ENCODE measurements around the gene TP53INP2. TPM values are rescaled to one million over a fixed set of nuclear protein-coding genes. Genes with fewer than 3 reads are reported as not detected.

TP53INP2 gene
- total and polyA plus RNA-seq, 2 donors (not counting 3 experiments of a cell fraction or from before 2014, with no cell fraction given), result 18.3 to 30.5 TPM

DNA sequence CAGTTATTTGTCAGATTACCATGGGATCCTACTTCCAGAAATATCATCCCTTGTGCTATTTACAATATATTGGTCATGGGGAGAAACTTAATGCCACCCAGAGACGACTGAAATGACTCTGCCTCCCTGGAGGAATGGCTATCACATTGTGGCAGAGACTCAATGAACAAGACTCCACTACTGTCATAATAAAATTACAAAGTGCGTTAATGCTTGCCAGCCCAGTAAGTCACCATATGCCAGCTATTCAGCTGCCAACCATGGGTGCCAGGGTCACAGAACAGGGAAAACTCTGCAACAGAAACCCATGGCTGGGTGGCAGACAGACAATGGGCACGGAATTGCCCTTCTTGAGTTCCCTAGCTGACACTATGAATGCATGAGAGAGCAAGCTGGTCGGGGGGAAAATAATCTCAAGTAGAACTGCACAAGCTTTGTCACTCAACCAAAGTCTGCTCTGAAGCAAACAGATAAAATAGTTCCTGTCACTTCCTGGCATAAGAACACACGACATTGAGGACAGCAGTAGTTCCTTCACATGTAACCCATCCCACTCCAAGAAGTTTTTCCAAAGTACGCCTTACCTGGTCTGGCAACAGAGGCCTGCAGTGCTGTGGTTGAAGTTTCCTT lies 32.1 kb downstream of the TP53INP2 start:
- no peaks in the 10 kb centered on the region for H3K4me1 ChIP-seq (ENCODE audit: control insufficient read depth, extremely low read depth, insufficient read depth, low read length)
- H4K20me1 ChIP-seq (replicated peaks; ENCODE audit: control insufficient read depth, extremely low read depth, insufficient read depth, low read length), result no peaks in the 10 kb centered on the region
- DNase-seq (ENCODE audit: low read depth, low spot score), result no peak
- H3K36me3 ChIP-seq (ENCODE audit: control insufficient read depth in 2 of 2, extremely low read depth in 1 of 2, insufficient read depth in 2 of 2, low read length in 2 of 2), result peaks cover 3 to 4% of the 10 kb centered on the region in 2 experiments
- intact Hi-C loops (cut with micrococcal nuclease), result no loop called here
- no peak overlapping the region for H3K4me2 ChIP-seq (ENCODE audit: insufficient read depth, low read length)
- FAIRE-seq, result no peak
- POLR2A ChIA-PET, result no interaction called here
- H3K9ac ChIP-seq (replicated peaks; ENCODE audit: extremely low read depth, insufficient read depth, low read length), result no peak overlapping the region
- no peak overlapping the region for H3K27ac ChIP-seq (ENCODE audit: insufficient read depth, low read depth, low read length)
- BruUV-seq (replicated peaks), result no TSS peak
- TF ChIP-seq JUN (IDR thresholded peaks at IDR 0.05; ENCODE audit: borderline replicate concordance, insufficient read depth, insufficient read length, low read depth) (no peak), POLR2AphosphoS5 (IDR thresholded peaks at IDR 0.05; ENCODE audit: insufficient read depth, low read depth, low read length) (no peak), EZH2 (IDR thresholded peaks at IDR 0.05; ENCODE audit: borderline replicate concordance, low read depth, low read length, severe bottlenecking) (no peak), GATA2 (IDR thresholded peaks at IDR 0.05; ENCODE audit: insufficient read depth, insufficient read length, low read depth, low read length) (no peak), POLR2A (IDR thresholded peaks at IDR 0.05; ENCODE audit: low read depth, low read length) (no peak), MYC (IDR thresholded peaks at IDR 0.05; ENCODE audit: low read depth, low read length) (no peak), FOS (IDR thresholded peaks at IDR 0.05; ENCODE audit: borderline replicate concordance, insufficient read depth, low read length) (no peak)
- TF ChIP-seq, protein P1, sequence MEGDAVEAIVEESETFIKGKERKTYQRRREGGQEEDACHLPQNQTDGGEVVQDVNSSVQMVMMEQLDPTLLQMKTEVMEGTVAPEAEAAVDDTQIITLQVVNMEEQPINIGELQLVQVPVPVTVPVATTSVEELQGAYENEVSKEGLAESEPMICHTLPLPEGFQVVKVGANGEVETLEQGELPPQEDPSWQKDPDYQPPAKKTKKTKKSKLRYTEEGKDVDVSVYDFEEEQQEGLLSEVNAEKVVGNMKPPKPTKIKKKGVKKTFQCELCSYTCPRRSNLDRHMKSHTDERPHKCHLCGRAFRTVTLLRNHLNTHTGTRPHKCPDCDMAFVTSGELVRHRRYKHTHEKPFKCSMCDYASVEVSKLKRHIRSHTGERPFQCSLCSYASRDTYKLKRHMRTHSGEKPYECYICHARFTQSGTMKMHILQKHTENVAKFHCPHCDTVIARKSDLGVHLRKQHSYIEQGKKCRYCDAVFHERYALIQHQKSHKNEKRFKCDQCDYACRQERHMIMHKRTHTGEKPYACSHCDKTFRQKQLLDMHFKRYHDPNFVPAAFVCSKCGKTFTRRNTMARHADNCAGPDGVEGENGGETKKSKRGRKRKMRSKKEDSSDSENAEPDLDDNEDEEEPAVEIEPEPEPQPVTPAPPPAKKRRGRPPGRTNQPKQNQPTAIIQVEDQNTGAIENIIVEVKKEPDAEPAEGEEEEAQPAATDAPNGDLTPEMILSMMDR (IDR thresholded peaks at IDR 0.05; ENCODE audit: extremely low read depth in 1 of 2, insufficient read depth in 1 of 2, low read depth in 1 of 2, low read length in 2 of 2), result no peak
- TF ChIP-seq, protein P2, sequence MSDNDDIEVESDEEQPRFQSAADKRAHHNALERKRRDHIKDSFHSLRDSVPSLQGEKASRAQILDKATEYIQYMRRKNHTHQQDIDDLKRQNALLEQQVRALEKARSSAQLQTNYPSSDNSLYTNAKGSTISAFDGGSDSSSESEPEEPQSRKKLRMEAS (IDR thresholded peaks at IDR 0.05; ENCODE audit: insufficient read depth, insufficient read length), result no peak
- no peaks in the 10 kb centered on the region for H3K9me3 ChIP-seq (replicated peaks; ENCODE audit: control insufficient read depth, insufficient read depth, low read length)
- dilution Hi-C loops (cut with MboI; ENCODE audit: extremely low pct_ligation_motif_present, low sequenced_read_pairs), result no loop called here
- H3K9me1 ChIP-seq (replicated peaks; ENCODE audit: control insufficient read depth, extremely low read depth, insufficient read depth, low read length), result no peaks in the 10 kb centered on the region
- no peak overlapping the region for H2AFZ ChIP-seq (ENCODE audit: low read depth, low read length)
- H3K79me2 ChIP-seq (ENCODE audit: control insufficient read depth, insufficient read depth, low read length), result no peaks in the 10 kb centered on the region
- CTCF ChIA-PET, result no interaction called here
- H3K4me3 ChIP-seq (replicated peaks in 1 of 3; ENCODE audit: insufficient read depth in 1 of 3, low read depth in 1 of 3, low read length in 3 of 3), result no peak overlapping the region
- no peaks in the 10 kb centered on the region for H3K27me3 ChIP-seq (ENCODE audit: control insufficient read depth in 2 of 2, insufficient read depth in 2 of 2, low read length in 2 of 2)
